GM18868 (cell line): ENCODE data around the gene TYK2.
"Not testable (repeated sequence)": the region's sequence is repeated elsewhere in the genome, so short reads cannot be mapped to it uniquely, and the experiment has no call there.

Source experiments
- ATAC-seq: cut with Tn5 transposase; IDR thresholded peaks from one replicate; pipeline ENCODE4 v1.9.1; 2021; ENCODE audit warnings: mild to moderate bottlenecking, moderate library complexity; ENCODE audit not compliant: unreplicated experiment

The TYK2 gene

DNA sequence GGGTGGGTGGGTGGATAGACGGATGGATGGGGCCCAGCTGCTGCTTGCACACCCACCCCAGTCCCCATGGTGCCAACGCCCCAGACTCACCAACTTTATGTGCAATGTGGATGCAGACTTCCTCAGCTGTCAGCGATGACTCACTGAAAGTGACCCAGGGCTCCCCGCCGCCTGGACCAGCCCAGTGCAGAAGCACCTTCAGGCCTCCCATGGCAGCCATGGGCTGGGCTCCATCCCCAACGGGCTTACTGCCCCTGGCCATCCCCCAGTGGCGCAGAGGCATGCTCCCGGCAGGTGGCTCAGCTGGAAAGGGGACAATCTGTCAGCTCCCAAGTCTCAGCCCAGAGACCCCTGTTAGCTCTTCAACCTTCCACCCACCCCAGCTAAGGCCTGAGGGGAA, 2.2 kb downstream of the TYK2 start:
- no peak for ATAC-seq

DNA sequence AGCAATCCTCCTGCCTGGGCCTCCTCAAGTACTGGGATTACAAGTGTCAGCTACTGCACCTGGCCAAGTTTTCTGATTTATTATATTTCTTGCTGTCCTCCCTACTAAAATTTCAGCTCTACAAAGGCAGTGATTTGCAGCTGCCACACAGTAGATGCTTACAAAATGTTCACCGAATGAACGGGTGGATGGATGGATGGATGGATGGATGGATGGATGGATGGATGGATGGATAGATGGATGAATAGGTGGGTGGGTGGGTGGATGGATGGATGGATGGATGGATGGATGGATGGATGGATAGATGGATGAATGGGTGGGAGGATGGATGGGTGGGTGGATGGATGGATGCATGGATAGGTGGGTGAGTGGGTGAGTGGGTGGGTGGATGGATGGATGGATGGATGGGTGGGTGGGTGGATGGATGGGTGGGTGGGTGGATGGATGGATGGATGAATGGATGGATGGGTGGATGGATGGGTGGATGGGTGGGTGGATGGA, 3.2 kb downstream of the TYK2 start:
- ATAC-seq: not testable (repeated sequence)

DNA sequence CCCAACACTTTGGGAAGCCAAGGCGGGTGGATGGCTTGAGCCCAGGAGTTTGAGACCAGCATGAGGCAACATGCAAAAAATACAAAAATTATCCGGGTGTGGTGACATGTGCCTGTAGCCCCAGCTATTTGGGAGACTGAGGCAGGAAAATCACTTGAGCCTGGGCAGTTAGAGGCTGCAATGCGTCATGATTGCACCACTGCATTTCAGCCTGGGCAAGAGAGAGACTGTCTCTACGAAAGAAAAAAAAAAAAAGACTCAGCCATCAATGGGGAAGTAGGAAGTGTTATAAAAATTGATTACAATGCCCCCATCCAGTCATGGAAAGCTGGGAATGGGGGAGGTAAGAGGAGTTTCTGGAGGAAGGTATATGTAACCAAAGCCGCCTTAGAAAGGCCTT, 5.4 kb downstream of the TYK2 start:
- ATAC-seq: no peak

DNA sequence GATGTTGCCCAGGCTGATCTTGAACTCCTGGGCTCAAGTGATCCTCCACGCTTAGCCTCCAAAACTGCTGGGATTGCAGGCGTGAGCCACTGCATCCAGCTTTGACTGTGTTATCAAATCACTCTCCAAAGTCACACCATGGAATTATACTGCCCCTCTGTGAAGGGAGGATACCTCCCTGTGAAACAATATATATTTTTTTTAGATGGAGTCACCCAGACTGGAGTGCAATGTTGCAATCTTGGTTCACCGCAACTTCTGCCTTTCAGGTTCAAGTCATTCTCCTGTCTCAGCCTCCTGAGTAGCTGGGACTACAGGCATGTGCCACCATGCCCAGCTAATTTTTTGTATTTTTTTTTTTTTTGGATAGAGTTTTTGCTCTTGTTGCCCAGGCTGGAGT, 7.7 kb downstream of the TYK2 start:
- no peak for ATAC-seq

DNA sequence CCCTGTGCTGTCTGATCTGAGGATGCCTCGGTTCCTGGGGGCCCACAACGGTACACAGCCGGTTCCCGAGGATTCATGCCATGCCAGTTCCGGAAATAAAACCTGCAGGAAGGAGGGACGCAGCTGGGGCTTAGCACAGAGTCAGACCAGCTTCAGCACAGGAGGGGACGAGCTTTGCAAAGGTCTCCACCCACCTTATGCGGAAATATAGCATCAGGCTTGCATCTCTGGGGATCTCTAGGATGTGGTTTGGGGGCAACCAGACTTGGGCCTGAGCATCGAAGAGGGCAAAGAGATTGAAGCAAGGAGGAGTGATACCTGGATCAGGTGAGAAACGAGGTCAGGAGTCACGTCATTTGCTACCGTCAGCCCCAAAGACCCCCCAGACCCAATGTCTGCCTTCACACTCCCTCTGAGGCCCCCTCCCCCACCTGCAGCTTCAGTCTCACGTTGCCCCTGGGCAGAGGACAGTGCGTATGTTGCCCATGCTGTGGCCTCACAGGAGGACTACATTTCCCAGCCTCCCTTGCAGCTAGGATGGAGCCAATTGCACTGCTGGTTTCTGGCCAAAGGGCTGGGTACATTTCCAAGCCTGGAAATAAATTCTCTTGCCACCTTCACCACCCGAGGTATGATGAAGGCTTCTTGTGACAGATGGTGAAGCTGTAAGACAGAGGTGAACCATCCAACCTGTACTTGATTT, 12.1 kb downstream of the TYK2 start:
- ATAC-seq: no peak

DNA sequence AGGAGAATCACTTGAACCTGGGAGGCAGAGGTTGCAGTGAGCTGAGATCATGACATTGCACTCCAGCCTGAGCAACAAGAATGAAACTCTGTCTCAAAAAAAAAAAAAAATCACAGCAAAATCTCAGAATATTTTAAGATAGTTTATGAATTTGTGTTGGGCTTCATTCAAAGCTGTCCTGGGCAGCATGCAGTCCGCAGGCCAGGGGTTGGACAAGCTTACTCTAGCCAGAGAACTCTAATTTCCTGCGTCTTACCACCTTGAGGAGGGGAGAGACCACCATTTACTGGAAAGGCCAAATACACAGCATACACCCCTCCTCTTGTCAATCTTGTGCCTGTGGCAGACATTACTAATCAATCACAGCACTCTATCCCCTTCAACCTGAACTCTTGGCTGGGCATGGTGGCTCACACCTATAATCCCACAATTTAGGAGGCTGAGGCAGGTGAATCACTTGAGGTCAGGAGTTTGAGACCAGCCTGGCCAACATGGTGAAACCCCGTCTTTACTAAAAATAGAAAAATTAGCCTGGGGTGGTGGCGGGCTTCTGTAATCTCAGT, 13.3 kb downstream of the TYK2 start:
- not testable (repeated sequence) for ATAC-seq

DNA sequence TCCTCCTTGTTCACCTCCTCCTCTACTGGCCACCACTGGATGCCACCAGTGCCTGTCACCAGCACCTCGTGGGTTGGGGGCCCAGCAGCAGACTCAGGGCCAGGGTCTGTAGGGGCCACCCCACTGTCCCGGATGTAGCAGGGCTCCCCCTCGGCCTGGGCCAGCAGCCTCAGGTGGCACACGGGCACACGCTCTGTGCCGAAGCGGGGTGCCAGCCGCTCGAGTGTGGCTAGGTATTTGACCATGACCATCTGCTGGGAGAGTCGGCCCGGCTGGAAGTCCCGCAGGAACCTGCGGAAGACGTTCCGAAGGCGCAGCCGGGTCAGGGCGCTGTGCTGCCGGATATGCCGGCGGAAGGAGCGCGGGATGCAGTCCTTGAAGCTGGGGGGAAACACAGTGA, 14.9 kb downstream of the TYK2 start:
- ATAC-seq: no peak

DNA sequence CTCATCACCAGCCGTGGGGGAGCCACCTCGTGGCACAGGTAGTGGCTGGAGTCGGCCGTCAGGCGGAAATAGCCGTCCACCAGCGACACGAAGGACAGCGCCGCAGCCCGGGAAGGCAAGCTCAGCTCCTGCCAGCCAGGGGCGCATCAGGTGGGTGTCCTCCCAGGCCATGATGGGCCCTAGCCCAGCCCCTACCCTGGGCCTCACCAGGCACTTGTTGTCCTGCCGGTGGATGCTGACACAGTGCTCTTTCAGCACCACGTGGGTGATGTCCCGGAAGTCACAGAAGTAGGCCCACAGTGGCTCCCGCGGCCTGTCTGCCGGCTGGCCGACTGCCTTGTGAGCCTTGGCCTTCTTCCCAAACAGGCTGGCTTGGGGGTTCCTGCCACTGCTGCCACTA, 15.7 kb downstream of the TYK2 start:
- ATAC-seq: no peak

DNA sequence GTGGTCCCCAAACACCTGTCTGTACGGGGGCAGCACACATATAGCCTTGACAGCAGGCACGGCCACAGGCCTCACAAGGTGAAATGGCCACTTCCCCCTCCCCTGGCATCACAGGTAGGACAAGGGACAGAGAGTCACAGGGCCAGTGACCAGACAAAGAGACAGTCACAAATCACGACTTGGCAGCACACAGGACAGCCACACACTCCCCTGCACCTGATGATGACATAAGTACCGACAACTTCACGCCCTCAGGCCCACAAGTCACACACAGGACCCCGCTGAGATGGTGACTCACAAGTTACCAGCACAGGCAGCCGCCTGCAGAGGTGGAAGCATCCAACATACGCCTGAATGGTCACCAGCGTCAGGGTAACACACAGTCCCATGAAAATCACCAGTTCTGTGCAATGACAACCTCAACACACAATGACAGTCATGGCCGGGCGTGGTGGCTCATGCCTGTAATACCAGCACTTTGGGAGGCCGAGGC, 16.5 kb downstream of the TYK2 start:
- no peak for ATAC-seq

DNA sequence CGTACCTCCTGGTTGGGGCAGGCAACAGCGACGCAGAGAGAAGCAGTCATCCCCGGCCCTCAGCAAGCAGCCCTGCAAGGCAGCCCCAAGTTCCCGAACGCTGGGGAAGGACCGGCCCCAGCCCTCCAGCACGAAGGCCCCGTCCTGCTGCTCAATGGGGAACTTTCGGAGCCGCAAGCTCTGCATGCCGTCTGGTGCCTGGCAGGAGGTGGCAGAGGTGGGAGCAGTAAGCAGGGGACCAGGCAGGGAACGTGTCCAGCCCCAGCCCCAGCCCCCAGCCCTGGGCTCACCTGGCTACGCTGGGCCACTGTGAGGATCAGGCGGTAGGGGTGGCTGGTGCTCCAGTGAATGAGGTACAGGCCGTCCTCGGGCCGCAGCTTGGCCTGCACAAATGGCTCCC, 18.1 kb downstream of the TYK2 start:
- ATAC-seq: no peak

DNA sequence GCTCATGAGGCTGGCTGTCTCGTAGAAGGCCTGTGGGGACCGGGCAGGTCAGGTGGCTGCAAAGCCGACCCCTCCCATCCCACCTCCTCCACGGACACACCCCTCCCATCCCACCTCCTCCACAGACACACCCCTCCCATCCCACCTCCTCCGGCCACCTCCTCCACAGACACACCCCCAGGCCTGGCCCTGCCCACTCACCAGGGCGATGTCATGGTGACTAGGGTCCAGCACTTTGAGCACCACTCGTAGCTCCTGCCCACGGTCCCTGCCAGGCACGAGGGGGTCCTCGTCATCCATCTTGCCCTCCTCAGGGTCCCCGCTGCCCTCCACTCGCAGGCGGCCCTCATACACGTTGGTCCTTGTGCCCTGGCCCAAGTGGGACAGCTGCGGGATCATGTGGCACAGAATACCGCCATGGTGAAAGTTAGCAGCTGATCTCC, 18.8 kb downstream of the TYK2 start:
- ATAC-seq: no peak

DNA sequence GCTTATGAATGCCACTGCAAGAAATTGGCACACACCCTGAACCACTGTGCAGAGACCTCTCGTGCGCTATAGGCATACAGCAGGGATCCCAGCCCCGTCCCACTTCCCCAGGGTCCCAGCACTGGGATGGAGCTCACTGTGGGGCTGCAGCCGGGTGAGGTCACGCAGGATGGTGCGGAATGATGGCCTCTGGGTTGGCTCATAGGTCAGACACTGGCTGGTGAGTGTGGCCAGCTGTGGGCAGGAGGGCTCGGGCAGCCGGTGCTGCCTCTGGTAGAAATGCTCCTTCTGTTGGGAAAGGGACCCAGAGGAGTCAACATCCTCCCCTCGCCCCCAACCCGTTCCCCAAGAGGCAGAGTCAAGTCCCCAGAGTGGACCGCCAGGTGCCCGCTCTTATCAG, 23.9 kb downstream of the TYK2 start:
- ATAC-seq: no peak

DNA sequence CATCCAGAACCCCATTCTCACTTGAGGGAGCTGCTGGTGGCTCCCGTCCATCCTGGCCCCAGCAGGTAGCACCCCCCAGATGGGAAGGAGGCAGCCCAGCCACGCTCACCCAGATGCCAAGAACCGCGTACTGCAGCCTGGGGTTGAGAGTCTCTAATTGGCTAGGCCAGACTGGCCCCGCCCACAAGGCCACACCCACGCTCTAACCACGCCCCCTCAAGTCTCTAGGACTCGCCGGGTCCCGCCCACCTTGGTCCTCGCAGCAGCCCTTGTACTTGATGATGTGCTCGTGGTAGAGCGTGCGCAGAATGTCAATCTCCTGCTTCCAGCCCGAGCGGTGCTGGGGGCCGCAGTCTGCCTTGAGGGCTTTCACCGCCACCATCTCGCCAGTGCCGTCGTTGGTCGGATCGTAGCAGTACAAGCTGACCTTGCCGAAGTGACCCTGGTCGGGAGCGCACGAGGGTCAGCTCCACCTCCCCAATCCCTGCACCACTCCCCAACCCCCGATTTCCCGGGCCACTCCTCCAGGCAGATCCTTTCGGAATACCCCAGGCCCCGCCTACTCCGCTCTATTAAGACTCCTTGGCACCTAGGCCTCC, 26.5 kb downstream of the TYK2 start:
- ATAC-seq: no peak

DNA sequence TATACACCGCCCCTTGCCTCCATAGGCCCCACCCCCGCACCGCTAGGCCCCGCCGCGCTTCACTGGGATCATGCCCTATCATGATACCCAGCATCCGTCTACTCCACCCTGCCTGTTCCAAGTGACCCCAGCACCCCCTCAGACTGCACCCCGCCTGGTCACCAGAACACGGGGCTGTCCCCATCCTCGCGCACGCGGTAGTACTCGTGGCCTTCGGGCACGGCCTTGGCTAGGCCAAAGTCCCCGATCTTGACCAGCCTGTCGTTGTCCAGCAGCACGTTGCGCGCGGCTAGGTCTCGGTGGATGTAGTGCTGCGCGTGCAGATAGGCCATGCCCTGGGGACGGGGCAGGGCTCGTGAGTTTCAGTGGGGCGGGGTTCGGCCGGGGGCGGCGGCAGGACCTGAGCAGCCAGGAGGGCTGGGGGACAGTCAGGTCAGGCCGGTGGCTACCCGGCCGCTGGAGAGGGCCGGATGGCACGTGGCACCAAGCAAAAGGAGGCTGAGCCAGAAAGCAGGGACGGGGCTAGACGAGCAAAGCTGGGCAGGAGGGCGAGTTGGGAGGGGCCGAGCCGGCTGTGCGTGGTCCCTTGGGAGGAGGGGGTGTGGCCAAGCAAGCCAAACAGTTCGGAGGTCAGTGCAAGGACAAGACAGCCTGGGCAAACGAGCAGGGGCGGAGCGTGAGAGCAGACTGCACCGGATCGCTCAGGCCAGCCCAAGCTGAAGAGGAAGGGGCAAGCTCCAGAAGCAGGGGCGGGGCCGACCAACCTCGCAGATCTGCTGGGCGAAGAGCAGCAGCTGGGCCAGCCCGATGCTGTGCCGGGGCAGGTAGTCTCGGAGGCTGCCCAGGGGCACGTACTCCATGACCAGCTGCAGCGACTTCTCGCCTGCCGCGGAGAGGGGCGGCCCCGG, 27.4 kb downstream of the TYK2 start:
- ATAC-seq: no peak

DNA sequence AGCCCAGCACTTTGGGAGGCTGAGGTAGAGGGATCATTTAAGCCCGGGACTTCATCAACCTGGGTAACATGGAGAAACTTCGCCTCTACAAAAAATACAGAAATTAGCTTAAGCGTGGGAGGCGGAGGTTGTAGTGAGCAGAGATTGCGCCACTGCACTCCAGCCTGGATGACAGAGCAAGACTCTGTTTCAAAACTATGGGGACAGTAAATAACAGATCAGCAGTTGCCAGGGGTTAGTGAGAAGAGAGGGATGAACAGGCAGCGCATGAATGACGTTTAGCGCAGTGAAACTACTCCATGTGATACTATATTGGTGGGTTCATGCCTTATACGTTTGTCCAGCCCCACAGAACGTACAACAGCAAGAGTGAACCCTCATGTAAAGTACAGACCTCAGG, 33.9 kb downstream of the TYK2 start:
- ATAC-seq: no peak

DNA sequence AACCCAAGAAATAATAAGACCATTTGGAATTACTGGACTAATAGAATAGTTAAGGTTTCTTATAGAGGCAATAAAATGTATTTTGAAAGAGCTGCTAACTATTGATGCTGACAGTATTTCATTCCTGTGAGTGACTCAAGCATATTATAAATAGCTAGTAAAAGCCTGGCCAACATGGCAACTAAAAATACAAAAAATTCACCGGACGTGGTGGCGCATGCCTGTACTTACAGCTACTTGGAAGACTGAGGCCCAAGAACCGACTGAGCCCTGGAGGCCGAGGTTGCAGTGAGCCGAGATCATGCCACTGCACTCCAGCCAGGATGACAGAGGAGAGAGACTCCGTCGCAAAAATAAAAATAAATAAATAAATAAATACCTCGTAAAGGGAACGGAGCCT, 35.6 kb downstream of the TYK2 start:
- no peak for ATAC-seq

DNA sequence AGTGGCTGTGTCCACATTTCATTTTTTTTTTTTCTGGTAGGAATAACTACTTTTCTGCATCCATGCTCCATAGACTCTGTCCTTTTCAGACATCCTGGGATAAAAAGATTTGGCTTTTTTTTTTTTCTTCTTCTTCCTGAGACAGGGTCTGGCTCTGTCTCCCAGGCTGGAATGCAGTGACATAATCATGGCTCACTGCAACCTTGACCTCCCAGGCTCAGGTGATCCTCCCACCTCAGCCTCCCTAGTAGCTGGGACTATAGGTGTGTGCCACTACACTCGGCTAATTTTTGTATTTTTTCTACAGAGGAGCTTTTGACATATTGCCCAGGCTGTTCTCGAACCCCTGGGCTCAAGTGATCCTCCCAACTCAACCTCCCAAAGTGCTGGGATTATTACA, 36.9 kb downstream of the TYK2 start:
- ATAC-seq: no peak

DNA sequence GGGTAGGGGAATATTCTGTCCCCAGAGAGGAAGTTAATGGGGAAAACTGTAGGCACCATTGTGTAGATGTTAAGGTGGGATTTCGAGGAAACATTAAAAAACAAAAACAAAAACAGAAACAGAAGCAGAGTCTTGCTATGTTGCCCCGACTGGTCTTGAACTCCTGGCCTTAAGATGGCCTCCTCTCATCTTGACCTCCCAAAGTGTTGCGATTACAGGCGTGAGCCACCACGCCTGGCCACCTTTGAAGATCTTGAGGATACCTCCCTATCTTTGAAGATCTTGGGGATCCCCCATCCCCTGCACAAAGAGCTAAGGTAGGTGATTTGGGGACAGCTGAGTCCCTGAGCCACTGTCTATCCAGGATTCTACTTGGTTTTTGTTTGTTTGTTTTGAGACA, 40.4 kb downstream of the TYK2 start:
- no peak for ATAC-seq

DNA sequence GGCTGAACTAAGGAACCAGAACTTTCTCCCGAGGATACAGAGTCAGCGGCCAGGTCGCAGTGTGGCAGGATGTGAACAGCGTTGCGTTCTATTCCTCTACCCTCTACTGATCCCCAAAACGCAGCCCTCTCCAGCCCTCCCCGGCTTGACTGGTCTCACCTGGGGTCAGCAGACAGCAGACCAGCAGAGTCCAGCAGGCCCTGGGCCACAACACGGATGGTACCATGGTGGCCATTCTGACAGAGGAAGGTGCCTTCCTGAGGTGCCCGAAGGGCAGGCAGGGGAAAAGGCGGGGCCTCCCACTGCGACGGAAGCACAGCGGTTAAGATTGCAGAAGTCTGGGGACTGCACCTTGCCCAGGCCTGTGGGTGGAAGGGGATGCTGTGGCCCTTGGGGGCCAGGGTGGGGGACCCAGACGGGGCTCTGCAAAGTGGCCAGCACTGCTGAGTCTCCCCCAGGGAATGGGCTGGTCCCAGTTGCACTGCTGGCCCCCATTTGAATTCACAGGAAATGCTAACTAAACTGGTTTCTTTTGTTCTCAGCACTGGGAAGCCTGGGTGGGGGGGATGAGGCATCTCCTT, 40.9 kb downstream of the TYK2 start, which contains the start of gene ICAM3:
ICAM3 (minus strand) TSS at position 245 of the 581 bp plus-strand sequence; CDS start at position 235, 10 bp downstream.
- no peak for ATAC-seq

DNA sequence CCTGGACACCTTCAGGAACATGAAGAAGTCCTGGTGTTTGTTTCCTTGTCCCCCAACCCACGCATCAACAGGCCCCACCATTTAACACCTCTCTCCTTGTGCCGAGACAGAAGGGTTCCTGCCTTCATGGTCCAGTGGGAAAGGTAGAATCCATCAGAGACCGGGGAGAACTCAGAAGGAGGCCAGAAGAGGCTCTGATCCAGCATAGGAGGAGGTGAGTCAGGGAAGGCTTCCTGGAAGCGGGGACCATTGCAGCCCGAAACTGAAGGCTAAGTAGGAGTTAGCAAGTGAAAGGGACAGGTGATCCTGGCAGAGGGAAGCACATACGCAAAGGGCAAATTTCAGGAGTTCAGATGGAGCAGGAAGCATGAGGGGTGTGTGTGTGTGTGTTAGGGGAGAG, 41.4 kb downstream of the TYK2 start:
- no peak for ATAC-seq

DNA sequence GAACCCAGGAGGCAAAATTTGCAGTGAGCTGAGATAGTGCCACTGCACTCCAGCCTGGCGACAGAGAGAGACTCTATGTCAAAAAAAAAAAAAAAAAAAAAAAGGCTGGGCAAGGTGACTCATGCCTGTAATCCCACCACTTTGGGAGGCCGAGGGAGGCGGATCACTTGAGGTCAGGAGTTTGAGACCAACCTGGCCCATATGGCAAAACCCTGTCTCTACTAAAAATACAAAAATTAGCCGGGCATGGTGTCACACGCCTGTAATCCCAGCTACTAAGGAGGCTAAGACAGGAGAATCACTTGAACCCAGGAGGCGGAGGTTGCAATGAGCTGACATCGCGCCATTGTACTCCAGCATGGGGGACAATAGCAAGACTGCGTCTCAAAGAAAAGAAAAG, 43.6 kb downstream of the TYK2 start:
- ATAC-seq: not testable (repeated sequence)
